K562 (cell line): ENCODE measurements around the gene ZNF594. TPM values are rescaled to one million over a fixed set of nuclear protein-coding genes. Genes with fewer than 3 reads are reported as not detected.
"Not testable (repeated sequence)": the region's sequence is repeated elsewhere in the genome, so short reads cannot be mapped to it uniquely, and the experiment has no call there.

Experiments used
- ATAC-seq: fragments of 200-7000 bp; cut with Tn5 transposase; 3 replicates; pipeline ENCODE4 v1.9.1; 2020; ENCODE audit warnings: moderate library complexity
- BruUV-seq: library from RNA; stranded (reverse); fragments of 400-500 nt; replicated peaks from 2 replicates; lab custom pipeline; 2021; lab: Mats Ljungman, UMichigan
- CTCF ChIA-PET: fragments of 300-600 bp; formaldehyde crosslinking; extraction: SDS; loops from one replicate; lab custom pipeline; 2021; ENCODE audit warnings: low intra/inter-chr PET ratio; lab: Yijun Ruan, JAX
- POLR2A ChIA-PET: fragments of 300-600, 350-650 bp; sonication (Branson Sonifier 250); formaldehyde crosslinking; extraction: SDS; loops from one replicate; lab custom pipeline; 2021; ENCODE audit warnings: antibody characterized with exemption, inconsistent platforms; lab: Yijun Ruan, JAX
- DNase-seq, 4 experiments: peaks; one replicate each; pipeline versions ENCODE4 v3.0.0 to v3.0.0-alpha.2; 2011 to 2018; ENCODE audit warnings: low spot score in 3 of 4, mixed read lengths in 3 of 4; ENCODE audit errors: extremely low read depth in 1 of 4
- FAIRE-seq: peaks from 2 replicates; lab custom pipeline; 2011; peaks lifted over from hg19 to GRCh38; lab: Jason Lieb, UNC
- H2AFZ ChIP-seq: 2 replicates; pipeline ENCODE4 v1.6.0; 2011; ENCODE audit warnings: low read depth, low read length, control low read depth, inconsistent platforms
- H3K27ac ChIP-seq: fragments of 200-600 bp; 3 replicates; pipeline ENCODE4 v1.8.0; 2011; ENCODE audit warnings: low read depth, mild to moderate bottlenecking, control low read depth, inconsistent platforms, low read length, moderate library complexity, mixed read lengths; ENCODE audit errors: extremely low read depth
- H3K27me3 ChIP-seq, 2 experiments: fragments of 300-600 bp in 1 of 2; 2 replicates in 1 of 2; 3 replicates in 1 of 2; pipeline versions ENCODE4 v1.6.0 to v1.8.0; 2011; ENCODE audit warnings: inconsistent platforms in 2 of 2, low read length in 2 of 2, mild to moderate bottlenecking in 1 of 2, mixed read lengths in 1 of 2, moderate library complexity in 1 of 2; ENCODE audit not compliant: control insufficient read depth in 2 of 2, insufficient read depth in 2 of 2
- H3K36me3 ChIP-seq: fragments of 300-600 bp; 3 replicates; pipeline ENCODE4 v1.8.0; 2011; ENCODE audit warnings: mild to moderate bottlenecking, low read length, inconsistent platforms; ENCODE audit not compliant: control insufficient read depth, insufficient read depth
- H3K4me1 ChIP-seq, 2 experiments: fragments of 200-600 bp in 1 of 2; replicated peaks in 1 of 2; 2 replicates in 1 of 2; 3 replicates in 1 of 2; pipeline versions ENCODE4 v1.5.1 to v1.8.0; 2011; ENCODE audit warnings: inconsistent platforms in 2 of 2, low read length in 2 of 2, mild to moderate bottlenecking in 1 of 2, mixed read lengths in 1 of 2, moderate library complexity in 1 of 2; ENCODE audit not compliant: control insufficient read depth in 2 of 2, insufficient read depth in 2 of 2
- H3K4me2 ChIP-seq: 2 replicates; pipeline ENCODE4 v1.6.1; 2011; ENCODE audit warnings: low read length, control low read depth, inconsistent platforms, mixed read lengths; ENCODE audit not compliant: insufficient read depth
- H3K4me3 ChIP-seq: fragments of 200-600 bp; sonication (generic), shearing (Covaris generic); 2 replicates; pipeline ENCODE4 v1.5.1; 2016; ENCODE audit warnings: control low read depth, inconsistent platforms
- H3K79me2 ChIP-seq: fragments of 200-600 bp; 3 replicates; pipeline ENCODE4 v1.8.0; 2011; ENCODE audit warnings: low read length, inconsistent platforms; ENCODE audit not compliant: control insufficient read depth, insufficient read depth
- H3K9ac ChIP-seq, 2 experiments: 2 replicates each; pipeline versions ENCODE4 v1.6.0 to v1.6.1; 2011; ENCODE audit warnings: low read depth in 2 of 2, low read length in 2 of 2, control low read depth in 1 of 2, inconsistent platforms in 1 of 2, mild to moderate bottlenecking in 1 of 2, mixed read lengths in 1 of 2; ENCODE audit not compliant: insufficient read depth in 1 of 2
- H3K9me1 ChIP-seq: one replicate; pipeline ENCODE4 v1.6.0; 2011; ENCODE audit warnings: inconsistent platforms, mild to moderate bottlenecking, low read length, moderate library complexity; ENCODE audit not compliant: control insufficient read depth, insufficient read depth
- H3K9me3 ChIP-seq: replicated peaks from 2 replicates; pipeline ENCODE4 v1.5.1; 2011; ENCODE audit warnings: low read depth, low read length, inconsistent platforms; ENCODE audit not compliant: control insufficient read depth, insufficient read depth
- H4K20me1 ChIP-seq: replicated peaks from 2 replicates; pipeline ENCODE4 v1.6.1; 2011; ENCODE audit warnings: low read length, inconsistent platforms, mixed read lengths; ENCODE audit not compliant: control insufficient read depth, insufficient read depth
- WGBS: fragments of 100-300 bp; shearing (Covaris generic); methylation state at CpG from one replicate; pipeline ENCODE4 v1.1.6; 2016; ENCODE audit warnings: low coverage, mixed read lengths; ENCODE audit not compliant: insufficient coverage; ENCODE audit errors: missing lambda C conversion rate; 5-methylcytosine and 5-hydroxymethylcytosine counted together
- in situ Hi-C: fragments of 300-500 bp; cut with MboI; formaldehyde crosslinking; loops from 4 replicates; pipeline ENCODE4 v1.15.0; 2018; ENCODE audit warnings: inconsistent platforms, mixed read lengths
- intact Hi-C: fragments of 100-400 bp; cut with micrococcal nuclease; formaldehyde crosslinking; loops from 2 replicates; pipeline ENCODE4 v1.14.2; 2022
- polyA plus RNA-seq, 8 experiments: library from polyadenylated mRNA; depleted of rRNA in 4 of 8; stranded (reverse) in 5 of 8; unstranded in 3 of 8; fragments of >200 nt; fragmentation: Nextera tagmentation in 2 of 8; fragmentation: Illumina TruSeq in 1 of 8; extraction: Ambion mirVana in 2 of 8; extraction: Trizol in 1 of 8; gene quantifications; 2 replicates each; pipeline versions ENCODE4 v1.2.1 to v1.2.3, GENCODE V29; 2011 to 2014; ENCODE audit warnings: inconsistent platforms in 1 of 8, missing spikeins in 1 of 8
- total RNA-seq, 7 experiments: library from RNA; depleted of rRNA in 6 of 7; stranded (reverse); fragments of >200 nt in 6 of 7; fragmentation: Illumina TruSeq in 2 of 7; extraction: Trizol in 2 of 7; gene quantifications; 2 replicates each; pipeline versions ENCODE4 v1.2.1 to v1.2.3, GENCODE V29; 2011 to 2021; ENCODE audit warnings: low replicate concordance in 1 of 7

The ZNF594 gene
- total and polyA plus RNA-seq, 9 of the 15 experiments (the other 6 are each of a cell fraction or from before 2014, with no cell fraction given) = 0.24 to 4.7 (median 2.6) TPM

GRCh38 chr17:5137511-5138197, 54.0 kb downstream of the ZNF594 start:
- H3K36me3 ChIP-seq, H3K4me1 ChIP-seq, H3K9ac ChIP-seq, H3K27ac ChIP-seq, H2AFZ ChIP-seq, CTCF ChIA-PET, DNase-seq, BruUV-seq, H3K79me2 ChIP-seq, in situ Hi-C loops, POLR2A ChIA-PET, ATAC-seq, H3K4me3 ChIP-seq, H4K20me1 ChIP-seq, H3K9me1 ChIP-seq, intact Hi-C loops, H3K9me3 ChIP-seq, FAIRE-seq, H3K4me2 ChIP-seq: not testable (repeated sequence)
- WGBS = 14% methylated on average over 14 of the region's 15 CpGs
- peaks cover 0 to 38% of the 10 kb centered on the region in 2 experiments; a peak in 2 of 5 replicates for H3K27me3 ChIP-seq

- H2AFZ ChIP-seq, H3K4me2 ChIP-seq, DNase-seq, CTCF ChIA-PET, ATAC-seq, in situ Hi-C loops, intact Hi-C loops, H3K4me1 ChIP-seq, H3K9me1 ChIP-seq, H3K4me3 ChIP-seq, H4K20me1 ChIP-seq, H3K27ac ChIP-seq, H3K36me3 ChIP-seq, POLR2A ChIA-PET, H3K9ac ChIP-seq, H3K79me2 ChIP-seq, FAIRE-seq, BruUV-seq, H3K9me3 ChIP-seq: not testable (repeated sequence)
- WGBS = 0% methylated on average over 8 of the region's 14 CpGs
- H3K27me3 ChIP-seq = peaks cover 0 to 40% of the 10 kb centered on the region in 2 experiments; a peak in 2 of 5 replicates
Observed at GRCh38 chr17:5136580-5137412, 54.9 kb downstream of the ZNF594 start.
